Measurements from ENCODE around the gene COBLL1. TPM values are rescaled to one million over a fixed set of nuclear protein-coding genes. Genes with fewer than 3 reads are reported as not detected.

COBLL1 gene
- total RNA-seq, 1 experiment from 2014 or later, result 5.9 TPM

GRCh38 chr2:164742738-164743317, 98.8 kb downstream of the COBLL1 start:
- no peaks in the 10 kb centered on the region for H3K27me3 ChIP-seq (ENCODE audit: insufficient read depth, low read length)
- H2BK15ac ChIP-seq (ENCODE audit: low read depth, low read length), result no peak overlapping the region
- H2BK20ac ChIP-seq (ENCODE audit: low read depth, low read length, poor library complexity, severe bottlenecking), result no peak overlapping the region
- H3K27ac ChIP-seq (ENCODE audit: insufficient read length, low read depth, low read length), result no peak overlapping the region
- Mint-ChIP-seq H3K36me3 (ENCODE audit: insufficient read depth in 1 of 3, low read depth in 3 of 3) (no peaks in the 10 kb centered on the region), H3K27me3 (ENCODE audit: low read depth) (no peaks in the 10 kb centered on the region), H3K4me1 (peaks cover 0 to 11% of the 10 kb centered on the region in 2 experiments; a peak in 1 of 4 replicates), H3K27ac (no peak overlapping the region), H3K9me3 (no peaks in the 10 kb centered on the region), H3K4me3 (no peak overlapping the region)
- no peak overlapping the region for H2AFZ ChIP-seq (ENCODE audit: low read length)
- H3T11ph ChIP-seq (ENCODE audit: low read length), result no peak overlapping the region
- no peak overlapping the region for H4K91ac ChIP-seq (ENCODE audit: insufficient read length, low read depth, low read length)
- no peak overlapping the region for H3K56ac ChIP-seq (ENCODE audit: insufficient read length, low read depth, low read length)
- WGBS (ENCODE audit: extremely low coverage, insufficient read length, low lambda C conversion rate), result no CpG with 5 or more reads among the region's 4 CpGs
- H3K23me2 ChIP-seq (ENCODE audit: insufficient read length, low read depth, low read length, poor library complexity, severe bottlenecking), result no peaks in the 10 kb centered on the region
- no peaks in the 10 kb centered on the region for H3K79me1 ChIP-seq (ENCODE audit: insufficient read depth, low read depth, low read length, poor library complexity, severe bottlenecking)
- H2BK5ac ChIP-seq (ENCODE audit: insufficient read length, low read length), result no peak overlapping the region
- H3K23ac ChIP-seq (ENCODE audit: insufficient read length, low read depth, low read length), result no peak overlapping the region
- TF ChIP-seq CTCF (conservative IDR thresholded peaks at IDR 0.05), result no peak
- no peak overlapping the region for H3K4ac ChIP-seq (ENCODE audit: low read depth, low read length)
- no peak overlapping the region for H3K9ac ChIP-seq (ENCODE audit: extremely low read depth, insufficient read length, low read length)
- H3K4me1 ChIP-seq (ENCODE audit: insufficient read depth, low read length), result no peaks in the 10 kb centered on the region
- H3K14ac ChIP-seq (ENCODE audit: insufficient read depth, low read length), result no peak overlapping the region
- no peak overlapping the region for H2BK120ac ChIP-seq (ENCODE audit: low read depth, low read length, poor library complexity, severe bottlenecking)
- H4K8ac ChIP-seq (replicated peaks; ENCODE audit: insufficient read length, low read depth, low read length), result no peak overlapping the region
- H2AK5ac ChIP-seq (ENCODE audit: insufficient read length, low read length), result no peak overlapping the region
- H3K9me3 ChIP-seq (ENCODE audit: control insufficient read depth, low read depth, low read length), result no peaks in the 10 kb centered on the region
- H4K20me1 ChIP-seq (ENCODE audit: control insufficient read depth, insufficient read depth, insufficient read length), result no peaks in the 10 kb centered on the region
- no peak overlapping the region for H3K4me2 ChIP-seq (ENCODE audit: insufficient read depth, insufficient read length, low read length)
- no peak overlapping the region for H2BK12ac ChIP-seq (ENCODE audit: insufficient read length, low read depth, low read length)
- no peak overlapping the region for H4K5ac ChIP-seq (ENCODE audit: insufficient read length, low read depth, low read length)
- no peak for DNase-seq
- H3K18ac ChIP-seq (ENCODE audit: insufficient read length, low read depth, low read length), result no peak overlapping the region
- no peaks in the 10 kb centered on the region for H3K79me2 ChIP-seq (ENCODE audit: insufficient read depth, low read length)
